Measurements from ENCODE around the gene TDRD5.

Gene TDRD5, protein sequence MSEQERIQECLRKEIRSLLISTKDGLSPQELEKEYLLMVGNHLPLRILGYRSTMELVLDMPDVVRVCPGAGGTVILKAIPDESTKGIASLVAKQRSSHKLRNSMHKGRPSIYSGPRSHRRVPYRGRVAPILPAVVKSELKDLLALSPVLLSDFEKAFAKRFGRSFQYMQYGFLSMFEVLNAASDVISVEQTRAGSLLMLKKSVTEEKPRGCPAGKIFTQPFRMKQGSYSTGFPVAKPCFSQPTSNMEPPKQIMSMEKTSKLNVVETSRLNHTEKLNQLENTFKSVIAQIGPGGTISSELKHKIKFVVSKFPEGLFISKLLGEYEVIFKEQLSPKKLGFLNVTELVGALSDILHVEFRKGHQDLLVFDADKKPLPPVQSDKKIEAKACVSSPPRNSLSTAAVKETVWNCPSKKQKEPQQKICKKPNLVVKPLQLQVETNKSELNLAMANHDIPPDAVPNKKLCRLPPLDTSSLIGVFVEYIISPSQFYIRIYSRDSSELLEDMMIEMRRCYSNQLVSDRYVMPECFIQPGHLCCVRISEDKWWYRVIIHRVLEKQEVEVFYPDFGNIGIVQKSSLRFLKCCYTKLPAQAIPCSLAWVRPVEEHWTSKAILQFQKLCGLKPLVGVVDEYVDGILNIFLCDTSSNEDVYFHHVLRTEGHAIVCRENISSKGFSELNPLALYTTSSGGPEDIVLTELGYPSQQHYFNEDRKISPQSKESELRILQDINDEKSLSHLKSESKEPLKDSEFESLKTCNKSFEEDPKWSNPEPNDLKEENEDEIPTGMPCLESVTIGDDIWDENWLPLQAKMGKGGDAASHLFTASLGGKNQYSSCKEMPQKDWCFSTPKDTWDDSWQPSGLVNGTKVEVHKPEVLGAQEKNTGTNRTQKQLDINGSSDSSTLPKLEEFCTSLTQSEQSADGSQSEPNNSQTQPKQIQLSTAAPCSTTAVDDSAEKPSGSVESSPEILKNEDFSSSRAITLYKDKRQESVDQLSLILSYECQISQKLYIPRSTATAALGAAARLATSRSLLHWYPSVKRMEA

DNA sequence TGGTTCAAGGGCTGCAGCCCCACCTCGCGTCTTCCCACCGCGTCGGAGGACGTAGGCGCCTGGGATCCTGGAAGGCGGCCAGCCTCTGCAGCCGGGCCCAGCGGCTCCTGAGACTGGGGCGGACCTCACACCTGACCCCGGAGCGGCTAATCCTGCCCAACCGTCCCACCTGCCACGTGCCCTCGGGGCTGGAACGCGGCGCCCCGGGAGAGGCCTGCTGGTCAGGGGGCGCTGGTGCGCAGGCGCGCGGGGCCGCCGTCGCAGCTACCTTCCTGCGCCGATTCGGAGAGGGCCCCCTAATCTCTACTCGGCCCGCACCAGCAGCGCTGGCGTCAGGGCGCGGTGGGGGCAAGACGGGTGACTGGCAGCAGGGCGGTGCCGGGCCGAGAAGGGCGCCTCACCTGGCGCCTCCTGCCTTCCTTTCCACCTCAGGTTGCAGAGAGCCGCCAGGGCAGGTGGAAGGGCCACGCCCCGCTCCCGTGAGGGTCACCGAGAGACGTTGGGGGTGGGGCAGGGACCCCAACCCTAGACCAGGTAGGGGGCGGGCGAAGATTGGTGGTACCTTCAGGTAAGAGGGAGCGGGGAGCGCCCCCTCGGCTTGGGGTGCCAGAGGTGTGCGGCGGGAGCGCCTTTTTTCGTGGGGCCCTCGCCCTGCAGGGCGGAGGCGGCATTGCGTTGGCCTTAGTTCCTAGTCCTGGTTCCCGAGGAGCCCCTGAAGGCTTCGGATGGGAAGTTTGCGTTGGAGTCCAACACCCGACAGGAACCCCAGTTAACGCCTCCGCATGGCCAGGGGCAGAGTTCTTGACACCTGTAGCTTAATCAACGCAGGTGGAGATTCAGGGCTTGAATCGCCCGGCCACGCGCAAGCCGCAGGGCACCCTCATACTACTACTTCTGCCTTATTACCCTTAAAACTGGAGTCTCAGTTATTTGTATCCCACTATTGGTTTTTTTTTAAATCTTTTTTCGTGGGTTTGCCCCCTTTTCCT, at the start of gene TDRD5:
Gene TDRD5, plus strand, starts transcription at position 241 of the 989 bp plus-strand sequence. CDS start 784 bp downstream, outside the sequence.
- no peak for DNase-seq

DNA sequence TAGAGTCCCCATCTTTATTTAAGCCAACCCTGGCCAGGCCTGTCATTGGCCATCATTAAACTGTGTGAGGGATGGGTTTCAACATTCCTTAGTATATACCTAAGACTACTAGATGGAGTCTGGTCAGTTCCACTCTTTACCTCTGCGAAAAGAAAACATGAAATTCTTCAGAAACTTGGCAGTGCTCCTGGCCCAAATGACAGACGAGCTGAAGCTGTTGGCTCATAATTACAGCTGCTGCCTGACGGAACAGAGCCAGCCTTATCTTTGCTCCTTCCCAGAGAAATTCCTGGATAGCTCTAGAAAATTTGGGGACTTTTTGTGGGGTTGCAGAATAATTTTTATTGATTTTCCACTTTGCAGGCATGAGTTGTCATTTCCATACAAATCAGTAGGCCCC, 46.3 kb upstream of the TDRD5 start:
- no peak for DNase-seq

DNA sequence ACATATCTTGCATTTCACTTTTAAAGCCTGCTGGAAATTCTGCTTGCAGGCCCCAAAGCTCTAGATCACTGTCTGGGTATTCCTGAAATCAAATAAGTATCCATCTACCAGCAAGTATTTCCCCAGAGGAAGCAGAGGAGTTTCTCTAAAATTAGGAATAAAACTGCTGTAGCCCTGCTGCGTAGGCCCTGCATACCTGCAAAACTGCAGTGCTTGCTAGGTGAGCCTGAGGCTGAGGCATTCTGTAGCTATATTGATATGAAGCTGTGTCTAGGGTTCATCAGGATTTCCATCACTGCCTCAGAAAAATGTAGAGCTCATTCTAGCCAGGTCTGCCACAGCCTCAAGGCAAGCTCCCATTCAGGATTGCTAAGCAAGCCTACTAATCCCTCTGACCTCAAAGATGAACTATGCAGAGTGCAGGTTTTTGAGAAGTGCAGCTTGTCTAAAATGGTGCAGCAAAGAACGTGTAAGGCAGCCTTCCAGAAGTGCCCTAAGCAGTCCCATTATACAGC, 44.6 kb upstream of the TDRD5 start:
- no peak for DNase-seq

DNA sequence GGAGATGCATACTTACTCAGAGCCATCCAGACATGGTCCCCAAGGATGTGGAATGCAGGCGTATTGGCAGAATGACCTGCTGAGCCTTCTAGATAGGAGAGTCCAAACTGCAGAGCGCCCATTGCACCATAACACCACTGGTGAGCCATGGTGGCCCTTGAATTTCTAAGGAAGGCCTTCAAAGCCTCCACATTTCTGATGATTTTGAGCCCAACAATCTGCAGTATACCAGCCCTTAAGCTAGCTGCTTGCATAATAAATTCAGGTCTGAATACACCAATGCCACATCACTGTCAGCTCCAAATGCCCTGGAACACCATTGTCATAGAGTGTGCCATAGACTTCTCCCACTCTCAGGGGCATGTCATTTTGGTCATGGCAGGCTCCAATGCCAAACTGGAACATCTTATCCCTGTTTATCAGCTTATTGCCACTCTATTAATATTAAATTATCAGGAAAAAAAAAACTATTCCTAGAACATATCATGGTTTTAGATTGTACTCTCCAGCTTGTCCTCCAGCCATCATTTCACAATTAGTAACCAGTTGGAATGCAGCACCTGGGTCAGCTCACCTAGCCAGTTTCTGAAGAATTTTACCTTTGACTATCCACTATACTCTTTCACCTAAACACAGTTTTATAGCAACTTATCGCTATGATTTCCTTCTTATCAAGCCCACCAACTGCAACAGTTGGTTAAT, 42.8 kb upstream of the TDRD5 start:
- DNase-seq, result no peak

DNA sequence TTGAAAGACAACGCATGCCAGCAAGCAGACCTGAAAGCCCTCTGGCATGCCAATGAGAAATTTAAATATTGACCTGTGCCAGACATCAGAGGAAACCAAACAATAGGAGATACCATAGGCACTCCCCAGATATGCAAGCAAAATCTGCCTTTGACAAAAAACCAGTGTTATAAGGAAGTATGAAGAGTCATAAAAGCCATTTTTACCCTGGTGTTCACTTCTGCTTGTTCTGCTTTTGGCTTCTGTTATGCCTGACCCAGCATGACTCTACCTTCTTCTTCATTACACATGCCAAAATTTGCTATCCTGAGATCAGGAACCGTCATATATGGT, 42.3 kb upstream of the TDRD5 start:
- DNase-seq, result no peak

DNA sequence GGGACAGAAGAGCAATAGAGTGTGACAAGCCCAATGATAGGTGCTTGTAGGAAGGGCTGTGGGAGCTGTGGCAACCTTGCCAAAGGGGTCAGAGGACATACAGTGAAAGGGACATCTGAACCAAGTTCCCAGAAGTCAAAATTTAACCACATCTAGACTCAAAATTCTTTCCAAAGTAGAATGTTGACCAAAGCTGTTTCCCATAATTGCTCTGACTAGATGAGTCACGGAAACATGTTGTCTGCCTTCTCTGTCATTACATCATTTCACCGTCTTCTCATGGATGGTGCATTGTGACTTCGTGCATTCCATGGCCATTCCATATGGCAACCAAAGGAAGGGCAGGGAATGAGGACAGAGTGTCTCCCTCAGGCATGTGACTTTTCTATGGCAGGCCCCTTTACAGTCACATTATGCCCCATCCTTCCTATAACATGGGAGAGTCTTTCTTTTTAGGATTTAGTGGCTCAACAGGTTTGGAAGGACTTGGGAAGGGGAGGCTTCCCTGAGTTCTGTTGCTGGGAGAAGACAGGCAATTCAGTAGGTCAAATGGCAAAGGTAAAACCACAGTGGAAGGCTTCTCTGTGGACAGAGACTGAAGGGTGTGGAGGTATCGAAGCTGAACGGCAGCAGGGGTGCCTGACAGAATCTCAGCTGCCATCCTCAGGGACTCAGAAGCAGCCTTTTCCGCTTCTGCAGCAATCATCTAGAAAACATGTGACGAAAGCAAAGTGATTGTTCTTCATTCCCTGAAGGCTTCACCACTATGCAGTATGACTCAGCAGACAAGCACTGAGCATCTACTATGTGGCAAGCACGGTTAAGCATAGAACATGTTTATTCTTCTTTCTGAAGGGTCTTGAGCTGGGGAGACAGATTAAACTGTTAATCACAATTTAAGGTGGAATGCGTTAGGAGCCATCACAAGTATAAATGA, 40.6 kb upstream of the TDRD5 start:
- no peak for DNase-seq

DNA sequence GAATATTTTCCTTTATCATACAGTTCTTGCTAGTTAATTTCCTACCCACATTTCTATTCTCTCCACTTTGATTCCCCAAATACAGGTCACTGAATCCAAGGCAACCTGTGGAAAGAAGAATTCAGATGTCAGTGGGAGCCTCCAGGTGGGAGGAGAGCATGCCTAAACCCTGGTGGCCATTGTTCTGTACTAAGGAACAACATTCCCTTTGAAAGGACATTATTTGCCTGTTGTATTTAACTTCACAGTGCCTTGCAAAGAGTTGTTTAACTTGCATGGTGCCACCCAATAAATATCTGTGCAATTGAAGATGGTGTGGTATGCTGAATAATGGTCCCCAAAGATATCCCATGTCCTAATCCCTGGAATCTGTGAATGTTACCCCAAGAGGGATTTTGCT, 37.2 kb upstream of the TDRD5 start:
- no peak for DNase-seq

DNA sequence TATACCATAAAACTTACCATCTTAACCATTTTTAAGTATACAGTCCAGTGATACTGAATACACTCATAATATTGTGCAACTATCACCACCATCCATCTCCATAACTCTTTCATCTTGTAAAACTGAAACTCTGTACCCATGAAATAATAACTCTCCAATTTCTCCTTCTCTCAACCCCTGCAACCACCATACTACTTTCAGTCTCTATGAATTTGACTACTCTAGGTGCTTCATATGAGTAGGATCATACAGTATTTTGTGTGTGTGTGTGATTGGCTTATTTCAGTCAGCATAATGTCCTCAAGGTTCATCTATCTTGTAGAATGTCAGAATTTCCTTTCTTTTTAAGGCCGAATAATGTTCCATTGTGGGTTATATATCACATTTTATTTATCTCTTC, 33.6 kb upstream of the TDRD5 start:
- DNase-seq, result no peak

DNA sequence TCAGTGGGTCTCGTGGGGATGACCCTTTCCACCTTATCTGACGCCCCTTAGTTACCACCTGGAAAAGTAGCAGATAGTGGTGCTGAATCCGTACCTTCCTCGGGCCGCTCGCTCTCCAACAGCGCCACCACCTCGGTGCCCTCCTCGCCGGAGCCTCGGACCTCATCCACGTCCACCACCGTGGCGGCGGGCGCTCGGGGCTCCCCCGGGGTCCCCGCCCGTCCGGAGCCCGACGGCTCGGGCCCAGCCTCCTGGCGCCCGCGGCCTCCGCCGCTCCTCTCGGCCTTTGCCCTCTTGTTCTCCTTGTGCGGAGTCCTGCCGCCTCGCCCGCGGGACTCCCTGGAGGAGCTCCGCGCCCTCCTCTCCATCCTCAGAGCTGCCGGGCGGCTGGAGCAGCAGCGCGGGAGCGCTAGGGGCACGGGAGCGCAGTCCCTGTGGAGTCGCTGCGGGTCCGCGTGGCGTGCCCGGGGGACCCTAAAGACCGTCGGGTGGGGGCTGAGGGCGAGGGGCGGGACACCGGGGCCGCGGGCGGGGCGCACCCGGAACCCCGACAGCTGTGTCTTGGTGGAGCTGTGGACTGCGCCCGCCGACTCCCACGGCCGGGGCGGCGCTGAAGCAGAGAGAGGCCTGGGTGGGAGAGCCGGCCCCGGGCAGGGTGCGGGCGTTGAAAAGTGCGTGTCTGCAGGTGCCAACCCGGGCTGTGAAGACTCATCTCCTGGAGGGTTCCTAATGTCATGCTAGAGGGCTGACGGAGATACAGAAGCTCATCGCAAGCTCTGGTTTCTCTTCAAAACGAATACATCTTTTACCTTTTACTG, 15.9 kb upstream of the TDRD5 start, which contains the start of gene NPHS2:
Gene NPHS2, minus strand, starts transcription at position 452 of the 818 bp plus-strand sequence. Its CDS starts 84 bp downstream, at position 368.
- DNase-seq, result no peak

DNA sequence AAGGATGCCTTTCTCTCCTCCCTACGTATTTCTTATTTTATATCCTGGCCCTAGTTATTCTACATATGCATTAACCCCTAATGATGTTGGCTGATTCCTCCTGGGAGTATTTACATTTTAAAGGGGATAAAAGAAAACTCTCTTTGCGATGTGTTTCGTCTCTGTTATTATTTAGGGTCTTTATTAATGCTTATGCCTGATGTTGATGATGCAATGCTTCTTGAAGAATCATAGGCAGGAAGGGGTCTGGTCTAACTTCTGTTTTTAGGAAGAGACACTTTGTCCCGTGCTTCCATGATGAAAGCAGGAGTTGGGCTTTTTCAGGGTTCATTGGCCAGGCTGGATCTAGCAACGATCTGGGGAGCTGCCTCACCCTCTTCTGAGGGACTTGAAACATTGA, 15.1 kb upstream of the TDRD5 start:
- DNase-seq, result no peak

DNA sequence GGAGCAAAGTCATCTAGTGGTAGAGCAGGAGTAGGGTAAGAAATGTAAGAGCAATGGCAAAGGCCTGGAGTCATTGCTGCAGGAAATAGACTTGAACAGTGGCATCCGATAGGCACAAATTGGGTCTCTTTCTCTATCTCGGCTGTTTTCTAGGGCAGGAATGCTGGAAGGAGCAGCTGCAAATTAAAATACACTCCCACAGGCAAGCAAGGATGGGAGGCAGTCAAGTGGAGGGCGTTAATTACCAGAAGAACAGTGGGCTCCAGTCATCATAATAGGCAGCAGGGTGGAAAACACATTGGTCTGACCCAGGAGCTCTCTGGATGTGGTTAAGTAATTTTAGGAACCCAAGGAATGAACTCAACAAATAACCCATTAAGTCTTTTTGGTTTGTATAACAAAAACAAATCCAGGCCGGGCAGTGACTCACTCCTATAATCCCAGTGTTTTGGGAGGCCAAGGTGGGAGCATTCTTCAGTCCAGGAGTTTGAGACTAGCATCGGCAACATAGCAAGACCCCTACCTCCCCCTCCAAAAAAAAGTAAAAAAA, 7.8 kb upstream of the TDRD5 start:
- DNase-seq, result no peak

DNA sequence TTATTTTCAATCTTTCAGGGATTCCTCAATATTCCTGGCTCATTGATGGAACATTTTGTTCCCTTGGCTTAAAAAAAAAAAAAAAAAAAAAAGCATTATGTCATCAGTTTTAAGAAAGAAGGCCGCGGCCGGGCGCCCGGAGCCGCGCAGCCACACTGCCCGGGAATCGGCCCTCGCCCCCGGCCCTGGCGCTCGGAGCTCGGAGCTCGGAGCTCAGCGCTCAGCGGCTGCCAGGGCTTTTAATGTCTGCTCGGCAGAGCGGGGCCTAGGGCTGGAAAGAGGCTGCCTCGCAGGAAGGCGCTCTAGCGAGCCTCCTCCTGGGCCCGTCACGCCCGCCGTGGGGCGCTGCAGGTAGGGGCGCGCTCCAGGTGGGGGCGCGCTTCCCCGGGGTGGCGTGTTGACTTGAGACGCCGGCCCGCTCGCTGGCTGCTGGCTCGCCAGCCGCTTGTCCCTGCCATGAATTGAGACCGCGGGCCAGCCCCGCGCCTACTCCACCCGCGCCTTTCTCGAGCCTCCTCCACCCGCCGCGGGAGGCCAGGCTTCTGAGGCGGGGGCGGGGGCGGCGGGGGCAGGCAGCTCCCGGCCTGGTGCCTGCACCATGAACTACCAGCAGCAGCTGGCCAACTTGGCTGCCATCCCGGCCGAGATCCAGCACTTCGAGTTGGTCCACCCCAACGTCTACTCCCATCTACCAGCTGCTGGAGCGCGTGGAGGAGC, 5.4 kb upstream of the TDRD5 start:
- peak; percentile 12 for DNase-seq

DNA sequence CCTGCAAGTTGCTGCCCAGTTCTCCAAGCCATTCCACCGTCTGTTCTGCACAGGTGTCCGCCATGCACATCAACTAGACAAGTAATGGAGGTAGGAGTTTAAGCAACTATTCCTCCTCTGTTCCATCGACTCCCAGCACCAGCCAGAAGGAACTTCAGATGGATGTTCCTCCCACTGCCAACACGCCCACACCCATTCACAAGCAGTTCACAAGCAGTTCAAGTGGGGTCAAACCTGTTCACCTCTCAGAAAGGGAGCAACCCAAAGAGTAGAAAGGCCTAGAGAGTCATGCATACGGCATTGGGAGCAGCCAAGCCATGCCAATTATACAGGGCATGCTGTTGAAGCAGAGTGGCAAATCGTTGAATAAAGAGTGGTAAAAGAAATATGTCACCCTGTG, 4.3 kb upstream of the TDRD5 start:
- DNase-seq, result no peak

DNA sequence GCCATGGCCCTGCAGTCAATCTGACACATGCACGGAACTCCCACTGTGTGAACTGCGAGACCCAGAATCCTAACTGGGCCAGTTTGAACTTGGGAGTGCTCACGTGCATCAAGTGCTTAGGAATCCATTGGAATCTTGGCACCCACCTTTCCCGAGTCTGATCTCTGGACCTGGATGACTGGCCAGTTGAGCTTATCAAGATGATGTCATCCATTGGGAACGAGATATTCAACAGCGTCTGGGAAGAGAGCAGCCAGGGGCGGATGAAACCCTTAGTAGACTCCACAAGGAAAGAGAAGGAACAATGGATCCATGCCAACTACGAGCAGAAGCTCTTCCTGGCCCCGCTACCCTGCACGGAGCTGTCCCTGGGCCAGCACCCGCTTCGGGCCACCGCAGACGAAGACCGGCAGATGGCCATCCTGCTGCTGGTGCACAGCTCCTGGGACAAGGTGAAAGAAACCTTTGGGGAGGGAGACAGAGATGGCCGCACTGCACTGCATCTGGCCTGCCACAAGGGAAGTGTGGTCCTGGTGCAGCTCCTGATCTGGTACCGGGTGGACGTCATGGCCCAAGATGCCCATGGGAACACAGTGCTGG, 3.1 kb upstream of the TDRD5 start:
- DNase-seq, result no peak

DNA sequence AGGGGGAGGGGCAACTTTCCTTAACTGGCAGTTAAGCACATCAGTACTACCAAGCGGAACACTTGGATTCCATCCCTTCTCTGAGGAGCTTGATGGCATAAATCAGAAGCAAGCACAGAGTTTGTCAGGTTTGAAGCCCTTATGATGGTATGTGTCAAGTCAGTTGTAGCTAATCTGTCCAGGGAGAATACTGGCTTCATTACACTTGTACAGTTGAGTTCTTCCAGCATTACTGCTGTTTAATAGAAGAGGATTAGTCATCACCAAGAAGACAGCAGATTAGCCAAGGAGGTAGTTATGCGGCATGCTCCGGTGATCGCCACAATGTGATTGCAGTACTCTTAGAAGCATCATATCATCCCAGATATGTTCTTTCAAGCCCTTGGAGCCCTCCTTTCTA, 2.1 kb upstream of the TDRD5 start:
- no peak for DNase-seq

DNA sequence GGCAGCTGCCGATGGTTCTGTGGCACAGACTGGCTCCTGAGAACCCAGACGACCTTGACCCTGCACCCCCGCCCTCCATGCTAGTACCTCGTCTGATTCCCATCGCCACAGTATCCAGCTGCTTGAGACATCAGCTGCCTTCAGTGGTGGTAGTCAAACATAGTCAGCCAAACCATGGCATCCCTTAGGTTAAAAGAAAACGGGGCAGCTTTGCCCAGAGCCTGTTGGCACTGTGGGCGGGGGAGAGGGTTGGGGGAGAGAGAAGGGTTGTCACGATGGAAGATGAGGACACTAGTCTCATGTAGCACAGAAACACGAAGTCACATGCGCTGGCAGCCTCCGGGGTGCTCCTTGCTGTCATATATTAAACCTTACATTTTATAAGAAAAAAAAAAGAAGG, 961 bp upstream of the TDRD5 start:
- DNase-seq, result no peak

DNA sequence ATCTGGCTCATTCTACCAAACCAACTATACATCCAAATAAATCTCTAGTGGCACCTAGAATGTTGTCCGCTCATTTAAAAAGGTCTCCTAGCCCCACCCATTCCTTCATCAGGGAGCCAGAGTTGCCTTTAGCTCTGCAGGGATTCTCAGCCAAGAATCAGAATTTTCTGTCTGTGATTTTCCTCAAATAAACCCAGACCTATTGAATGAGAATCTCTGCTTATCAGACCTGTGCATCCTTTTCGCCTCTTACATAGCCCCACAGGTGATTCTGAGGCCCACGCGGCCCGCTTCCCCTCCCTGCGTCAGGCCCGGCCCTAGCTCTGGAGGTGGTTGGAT, 410 bp upstream of the TDRD5 start:
- DNase-seq, result no peak

DNA sequence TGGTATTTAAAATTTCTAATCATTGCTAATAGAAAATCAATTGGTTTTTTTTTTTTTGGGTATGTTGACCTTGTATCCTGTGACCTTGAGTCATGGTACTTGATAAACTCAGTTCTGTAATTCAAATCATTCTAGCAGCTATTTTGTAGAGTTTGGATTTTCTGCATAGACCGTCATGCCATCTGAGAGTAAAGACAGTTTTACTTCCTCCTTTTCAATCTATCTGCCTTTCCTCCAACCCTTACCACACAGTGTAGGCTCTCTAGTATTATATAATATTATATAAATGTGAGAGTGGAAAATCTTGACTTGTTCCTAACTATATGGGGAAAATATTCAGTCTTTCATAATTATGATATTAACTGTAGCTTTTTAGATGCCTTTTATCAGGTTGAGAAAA, 7.0 kb downstream of the TDRD5 start:
- DNase-seq, result no peak

All from stimulated activated CD4-positive, alpha-beta T cell treated with anti-CD3 and anti-CD28 coated beads, Interleukin-1b, Interleukin-23, amount 100 ng/mL, for 48 hours (primary cell).